Stimulated activated CD8-positive, alpha-beta memory T cell treated with anti-CD3 and anti-CD28 coated beads, Interleukin-15, amount 100 ng/mL, for 4 hours (primary cell): ENCODE measurements around the gene PKN2.
"Not testable (repeated sequence)": the region's sequence is repeated elsewhere in the genome, so short reads cannot be mapped to it uniquely, and the experiment has no call there.

ENCODE experiments used
- DNase-seq, 2 donors: peaks; one replicate each; pipeline ENCODE4 v3.0.0-alpha.2; 2020; ENCODE audit warnings: low read depth in 2 of 2

The PKN2 gene

GRCh38 chr1:88678405-88678804 lies 5.7 kb upstream of the PKN2 start:
- no peak for DNase-seq

GRCh38 chr1:88680471-88680870 lies 3.6 kb upstream of the PKN2 start:
- no peak for DNase-seq

DNA sequence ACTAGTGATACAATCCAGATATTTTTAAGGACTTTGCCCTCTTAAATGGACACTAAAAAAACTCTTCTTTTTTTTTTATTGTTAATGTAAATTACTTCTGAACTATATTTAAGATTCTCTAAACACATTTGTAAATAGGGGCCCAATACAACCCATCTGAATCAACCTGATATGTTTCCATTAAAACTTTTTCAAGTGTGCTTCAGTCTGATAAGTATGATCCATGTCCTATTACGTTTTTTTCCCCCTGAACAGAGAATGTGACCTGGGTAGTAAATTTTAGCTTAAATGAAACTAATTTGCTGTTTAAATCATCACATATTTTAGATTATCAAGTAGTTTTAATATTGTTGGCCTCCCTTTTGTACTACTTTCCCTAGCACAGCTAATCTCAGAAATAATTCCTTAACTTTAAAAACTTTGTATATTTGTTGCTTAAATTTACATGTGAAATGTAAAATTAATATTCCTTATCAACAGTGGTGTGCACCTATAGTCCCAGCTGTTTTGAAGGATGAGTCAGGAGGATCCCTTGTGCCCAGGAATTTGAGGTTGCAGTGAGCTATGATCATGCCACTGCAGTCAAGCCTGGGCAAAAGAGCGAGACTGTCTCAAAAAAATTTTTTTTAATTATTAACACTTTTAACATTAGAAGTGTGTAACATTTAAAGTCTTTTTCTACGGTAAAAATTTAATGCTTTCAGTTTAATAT lies 3.0 kb upstream of the PKN2 start:
- DNase-seq: no peak

DNA sequence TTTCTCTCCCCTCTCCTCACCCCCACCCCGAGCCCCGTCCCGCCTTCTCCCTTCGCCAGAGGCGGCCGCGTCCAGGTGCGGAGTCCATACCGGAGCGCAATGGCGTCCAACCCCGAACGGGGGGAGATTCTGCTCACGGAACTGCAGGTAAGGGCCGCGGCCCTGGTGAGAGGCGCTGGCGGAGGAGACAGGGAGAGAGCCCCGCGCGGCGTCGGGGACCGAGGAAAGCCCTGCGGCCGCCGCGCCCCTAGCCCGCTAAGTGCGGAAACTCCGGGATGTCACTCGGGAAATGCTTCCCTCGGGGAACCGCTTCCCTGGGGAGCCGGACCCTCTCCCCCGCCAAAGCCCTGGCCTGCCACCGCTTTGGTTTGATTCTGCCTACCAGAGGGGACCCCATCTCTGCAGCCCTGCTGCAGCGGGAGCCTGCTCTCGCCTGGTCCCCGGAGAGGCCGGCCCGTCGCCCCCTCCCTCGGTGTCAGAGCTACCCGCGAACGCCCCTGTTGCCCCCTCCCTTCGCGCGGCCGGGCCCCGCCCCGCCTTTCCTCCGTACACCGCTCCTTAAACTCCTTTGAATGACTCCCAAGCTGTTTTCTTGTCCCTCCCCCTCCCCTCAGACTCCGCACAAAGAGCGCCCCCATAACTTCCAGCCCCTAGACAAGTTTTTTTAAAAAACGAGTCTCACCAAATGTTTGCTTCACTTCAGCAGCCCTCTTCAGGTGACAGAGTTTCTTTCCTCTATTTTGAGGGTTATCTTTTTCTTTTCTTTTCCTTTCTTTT lies 597 bp downstream of the PKN2 start:
- peak; percentile 14 to 28 for DNase-seq

GRCh38 chr1:88685259-88685620 lies 1.2 kb downstream of the PKN2 start:
- DNase-seq: no peak

GRCh38 chr1:88691540-88691939 lies 7.5 kb downstream of the PKN2 start:
- DNase-seq: no peak

GRCh38 chr1:88695781-88696180 lies 11.7 kb downstream of the PKN2 start:
- no peak for DNase-seq

- no peak for DNase-seq
Measured at GRCh38 chr1:88697503-88697902, 13.4 kb downstream of the PKN2 start.

GRCh38 chr1:88698140-88698539 lies 14.1 kb downstream of the PKN2 start:
- no peak for DNase-seq

DNA sequence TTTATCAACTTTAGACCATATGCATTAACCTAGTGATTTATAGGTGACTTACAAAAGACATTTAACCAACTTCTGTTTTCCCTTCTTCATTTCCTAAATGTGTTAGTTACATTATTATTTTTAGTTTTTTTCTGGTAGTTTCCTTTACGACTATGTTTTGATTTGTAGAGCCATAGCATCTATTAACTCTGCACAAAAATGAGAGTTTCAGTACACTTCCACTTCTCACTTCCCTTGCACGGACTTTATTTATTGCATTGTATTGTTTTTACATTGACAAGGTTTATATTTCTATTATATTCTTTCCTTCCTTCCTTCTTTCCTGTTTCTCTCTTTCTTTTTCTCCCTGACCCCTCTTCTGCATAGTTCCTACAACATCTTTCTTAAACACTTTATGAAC lies 14.7 kb downstream of the PKN2 start:
- no peak for DNase-seq

GRCh38 chr1:88700425-88701013 lies 16.4 kb downstream of the PKN2 start:
- no peak for DNase-seq

- DNase-seq: no peak
Measured at GRCh38 chr1:88701275-88701674, 17.2 kb downstream of the PKN2 start.

DNA sequence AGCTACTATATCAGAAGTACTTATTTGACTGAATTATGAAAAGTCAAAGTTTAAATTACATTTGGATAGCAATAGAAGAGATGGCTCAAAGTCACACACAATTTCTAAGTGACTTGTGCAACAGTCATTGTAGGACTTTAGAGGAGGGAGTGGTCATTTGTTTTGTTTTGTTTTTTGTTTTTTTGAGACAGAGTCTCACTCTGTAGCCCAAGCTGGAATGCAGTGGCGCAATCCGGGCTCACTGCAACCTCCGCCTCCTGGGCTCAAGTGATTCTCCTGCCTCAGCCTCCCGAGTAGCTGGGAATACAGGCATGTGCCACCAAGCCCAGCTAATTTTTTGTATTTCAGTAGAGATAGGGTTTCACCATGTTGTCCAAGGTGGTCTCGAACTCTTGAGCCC lies 17.7 kb downstream of the PKN2 start:
- not testable (repeated sequence) for DNase-seq

DNA sequence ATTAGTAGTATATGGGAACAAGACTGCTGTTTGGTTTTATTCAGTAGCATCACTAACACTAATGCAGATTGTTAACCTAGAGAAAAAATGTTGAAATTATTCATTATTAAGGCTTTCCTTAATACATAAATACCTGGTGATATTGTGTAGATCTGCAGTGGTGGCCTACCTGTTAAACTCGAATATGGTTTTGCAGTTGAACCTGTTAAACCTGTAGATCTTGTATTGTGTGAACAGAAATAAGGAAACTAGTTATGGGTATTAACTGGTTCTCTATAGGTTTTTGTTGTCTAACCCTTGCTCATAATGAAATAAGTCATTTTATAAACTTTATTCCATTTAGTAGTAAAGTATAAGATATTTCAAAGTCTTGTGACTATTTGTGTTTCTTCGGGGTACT lies 23.9 kb downstream of the PKN2 start:
- DNase-seq: no peak

GRCh38 chr1:88712907-88713306 lies 28.8 kb downstream of the PKN2 start:
- DNase-seq: not testable (repeated sequence)

- DNase-seq: not testable (repeated sequence)
Measured at GRCh38 chr1:88716571-88716970, 32.5 kb downstream of the PKN2 start.

DNA sequence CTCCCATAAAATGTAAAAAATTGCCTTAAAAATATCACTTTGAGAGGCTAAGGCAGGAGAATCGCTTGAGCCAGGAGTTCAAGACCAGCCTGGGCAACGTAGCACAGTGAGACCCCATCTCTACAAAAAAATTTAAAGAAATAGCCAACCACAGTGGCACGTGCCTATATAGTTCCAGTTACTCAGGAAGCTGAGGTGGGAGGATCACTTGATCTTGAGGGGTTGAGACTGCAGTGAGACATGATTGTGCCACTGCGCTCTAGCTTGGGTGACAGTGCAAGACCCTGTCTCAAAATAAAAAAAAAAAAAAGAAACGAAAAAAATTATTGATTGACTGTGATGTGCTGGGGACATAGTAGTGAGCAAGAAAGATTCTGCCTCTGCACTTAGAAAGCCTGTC lies 38.4 kb downstream of the PKN2 start:
- no peak for DNase-seq

DNA sequence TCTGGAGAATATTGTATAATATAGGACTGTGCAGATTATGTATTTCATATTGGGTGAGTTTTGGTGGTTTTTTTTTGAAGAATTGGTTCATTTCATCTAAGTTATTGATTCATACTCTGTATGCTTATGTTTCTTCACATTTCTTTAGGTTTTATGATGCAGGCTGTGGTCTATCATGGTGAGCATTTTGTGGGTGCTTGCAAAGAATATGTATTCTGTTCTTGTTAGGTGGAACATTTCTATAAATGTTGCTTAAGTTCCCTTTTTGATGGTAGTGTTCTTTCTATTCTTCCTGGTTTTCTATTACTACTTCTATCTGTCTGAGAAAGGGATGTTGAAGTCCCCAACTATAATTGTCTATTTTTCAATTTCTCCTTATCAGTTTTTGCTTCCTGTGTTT lies 42.6 kb downstream of the PKN2 start:
- DNase-seq: no peak

- DNase-seq: no peak
Measured at GRCh38 chr1:88727205-88727604, 43.1 kb downstream of the PKN2 start.

DNA sequence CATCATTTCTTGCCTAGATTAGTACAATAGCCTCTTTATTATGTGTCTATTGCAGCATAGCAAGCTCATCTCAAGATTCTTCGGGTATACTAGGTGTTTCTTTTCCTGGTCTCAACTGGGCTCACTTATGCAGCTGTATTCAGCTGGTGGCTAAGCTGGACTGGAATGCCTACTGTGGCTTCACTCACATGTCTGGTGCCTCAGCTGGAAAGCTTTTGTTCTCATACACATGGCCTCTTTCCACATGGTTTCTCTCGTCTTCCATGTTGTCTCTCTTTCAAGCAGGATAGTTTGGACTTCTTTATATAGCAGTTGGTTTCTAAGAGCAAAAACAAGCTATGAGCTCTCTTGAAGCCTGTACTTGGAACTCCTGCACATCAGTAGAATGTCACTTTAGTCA lies 45.2 kb downstream of the PKN2 start:
- no peak for DNase-seq

- DNase-seq: no peak
Measured at GRCh38 chr1:88730132-88730675, 46.1 kb downstream of the PKN2 start.

GRCh38 chr1:88730995-88731394 lies 46.9 kb downstream of the PKN2 start:
- DNase-seq: no peak
